GM12878 (cell line): Measurements from ENCODE around the gene PLCB4. TPM values are rescaled to one million over a fixed set of nuclear protein-coding genes. Genes with fewer than 3 reads are reported as not detected.

ENCODE experiments used
- ATAC-seq: fragments of 200-7000 bp; cut with Tn5 transposase; 3 replicates; pipeline ENCODE4 v1.9.1; 2020; ENCODE audit warnings: mild to moderate bottlenecking, moderate library complexity
- BruUV-seq: library from RNA; stranded (reverse); fragments of 400-500 nt; replicated peaks from 2 replicates; lab custom pipeline; 2021; lab: Mats Ljungman, UMichigan
- CTCF ChIA-PET: fragments of 300-600 bp; sonication (Branson Sonifier 250); formaldehyde crosslinking; extraction: SDS; loops from one replicate; lab custom pipeline; 2021; ENCODE audit warnings: inconsistent platforms; lab: Yijun Ruan, JAX
- POLR2A ChIA-PET: fragments of 350-600 bp; formaldehyde crosslinking; extraction: SDS; loops from one replicate; lab custom pipeline; 2021; ENCODE audit warnings: inconsistent platforms; lab: Charles Lee
- RAD21 ChIA-PET: fragments of 300-600 bp; sonication (Branson Sonifier 250); formaldehyde crosslinking; loops from one replicate; lab custom pipeline; 2023; ENCODE audit warnings: antibody characterized with exemption; ENCODE audit not compliant: unreplicated experiment; lab: Charles Lee
- SMC1A ChIA-PET: fragments of 300-600 bp; sonication (Branson Sonifier 250); formaldehyde crosslinking; loops from one replicate; lab custom pipeline; 2023; ENCODE audit not compliant: unreplicated experiment, uncharacterized antibody; lab: Charles Lee
- DNase-seq: peaks from one replicate; pipeline ENCODE4 v3.0.0-alpha.2; 2011; ENCODE audit warnings: low read depth, low spot score
- FAIRE-seq: peaks from 3 replicates; lab custom pipeline; 2011; peaks lifted over from hg19 to GRCh38; lab: Jason Lieb, UNC
- H2AFZ ChIP-seq: 2 replicates; pipeline ENCODE4 v1.6.0; 2011; ENCODE audit warnings: low read depth, low read length, control low read depth; ENCODE audit not compliant: control insufficient read depth
- H3K27ac ChIP-seq: 2 replicates; pipeline ENCODE4 v1.5.1; 2011; ENCODE audit warnings: control low read depth; ENCODE audit not compliant: control insufficient read depth, insufficient read depth
- H3K27me3 ChIP-seq, 2 experiments: replicated peaks in 1 of 2; 2 replicates each; pipeline versions ENCODE4 v1.6.0 to v1.6.1; 2011; ENCODE audit warnings: low read length in 1 of 2; ENCODE audit not compliant: control insufficient read depth in 2 of 2, insufficient read depth in 2 of 2
- H3K36me3 ChIP-seq, 2 experiments: 2 replicates each; pipeline ENCODE4 v1.5.1; 2011; ENCODE audit warnings: low read length in 1 of 2; ENCODE audit not compliant: control insufficient read depth in 2 of 2, insufficient read depth in 2 of 2
- H3K4me1 ChIP-seq: 2 replicates; pipeline ENCODE4 v1.6.1; 2011; ENCODE audit warnings: mild to moderate bottlenecking, low read length, moderate library complexity, mixed read lengths; ENCODE audit not compliant: control insufficient read depth, insufficient read depth
- H3K4me2 ChIP-seq: 2 replicates; pipeline ENCODE4 v1.6.0; 2011; ENCODE audit warnings: control low read depth; ENCODE audit not compliant: control insufficient read depth, insufficient read depth
- H3K4me3 ChIP-seq: fragments of 200-600 bp; sonication (generic); 2 replicates; pipeline ENCODE4 v1.5.1; 2016
- H3K79me2 ChIP-seq: 2 replicates; pipeline ENCODE4 v1.6.0; 2011; ENCODE audit warnings: low read length; ENCODE audit not compliant: control insufficient read depth, insufficient read depth
- H3K9ac ChIP-seq: 2 replicates; pipeline ENCODE4 v1.8.0; 2011; ENCODE audit warnings: low read length, control low read depth, mixed read lengths; ENCODE audit not compliant: control insufficient read depth, insufficient read depth
- H3K9me3 ChIP-seq: replicated peaks from 3 replicates; pipeline ENCODE4 v1.5.1; 2011; ENCODE audit warnings: mild to moderate bottlenecking, low read length; ENCODE audit not compliant: control insufficient read depth, insufficient read depth
- H4K20me1 ChIP-seq: 2 replicates; pipeline ENCODE4 v1.6.0; 2011; ENCODE audit not compliant: control insufficient read depth, insufficient read depth
- ASH2L ChIP-seq: fragments of 300-600, 200-600 bp; sonication (generic); IDR thresholded peaks from 2 replicates; pipeline ENCODE4 v1.6.1; 2017; ENCODE audit warnings: low read depth, mild to moderate bottlenecking, borderline replicate concordance
- CBX3 ChIP-seq: fragments of 200-600 bp; sonication (generic); IDR thresholded peaks from 2 replicates; pipeline ENCODE4 v1.6.1; 2016; ENCODE audit warnings: low read depth, borderline replicate concordance
- CEBPB ChIP-seq, 2 experiments: fragments of 150-350 bp in 1 of 2; IDR thresholded peaks; 2 replicates each; pipeline ENCODE4 v1.6.1; 2012 to 2014; ENCODE audit warnings: low read depth in 2 of 2, low read length in 2 of 2, borderline replicate concordance in 1 of 2, inconsistent platforms in 1 of 2
- CHD2 ChIP-seq: IDR thresholded peaks from 2 replicates; pipeline ENCODE4 v1.6.1; 2011; ENCODE audit warnings: low read depth, low read length, improper control_type of control experiment, borderline replicate concordance
- CHD4 ChIP-seq: fragments of 200-600 bp; sonication (generic); IDR thresholded peaks from 2 replicates; pipeline ENCODE4 v1.6.1; 2016; ENCODE audit warnings: mild to moderate bottlenecking
- IKZF2 ChIP-seq, 2 experiments: fragments of 450-650 bp; IDR thresholded peaks; 2 replicates each; pipeline ENCODE4 v1.6.1; 2017; ENCODE audit warnings: mild to moderate bottlenecking in 2 of 2, moderate library complexity in 2 of 2
- MYB ChIP-seq: fragments of 150-350 bp; IDR thresholded peaks from 2 replicates; pipeline ENCODE4 v1.6.1; 2014; ENCODE audit warnings: mild to moderate bottlenecking, low read depth, low read length, borderline replicate concordance
- NFYB ChIP-seq: IDR thresholded peaks from 2 replicates; pipeline ENCODE4 v1.6.1; 2011; ENCODE audit warnings: low read depth, mild to moderate bottlenecking, low read length, improper control_type of control experiment, moderate library complexity; ENCODE audit not compliant: insufficient read depth
- NR2C2 ChIP-seq: IDR thresholded peaks from 2 replicates; pipeline ENCODE4 v1.6.1; 2011; ENCODE audit warnings: borderline replicate concordance, low read depth; ENCODE audit not compliant: control insufficient read depth, insufficient read length
- RB1 ChIP-seq: fragments of 450-650 bp; formaldehyde crosslinking; IDR thresholded peaks from 2 replicates; pipeline ENCODE4 v1.6.1; 2017; ENCODE audit warnings: mild to moderate bottlenecking, borderline replicate concordance
- RFX5 ChIP-seq: IDR thresholded peaks from 2 replicates; pipeline ENCODE4 v1.6.1; 2011; ENCODE audit warnings: low read depth, low read length, improper control_type of control experiment
- SIN3A ChIP-seq: IDR thresholded peaks from 2 replicates; pipeline ENCODE4 v1.6.1; 2012; ENCODE audit warnings: low read depth, low read length, improper control_type of control experiment
- SREBF1 ChIP-seq: IDR thresholded peaks from 2 replicates; pipeline ENCODE4 v1.6.1; 2012; ENCODE audit warnings: mild to moderate bottlenecking, low read length
- SREBF2 ChIP-seq: IDR thresholded peaks from 2 replicates; pipeline ENCODE4 v1.6.1; 2012; ENCODE audit warnings: mild to moderate bottlenecking, low read length
- STAT3 ChIP-seq: IDR thresholded peaks from 2 replicates; pipeline ENCODE4 v1.6.1; 2011; ENCODE audit warnings: low read depth, low read length, improper control_type of control experiment
- TBL1XR1 ChIP-seq: IDR thresholded peaks from 2 replicates; pipeline ENCODE4 v1.6.1; 2012; ENCODE audit warnings: low read depth, low read length, improper control_type of control experiment
- ZNF274 ChIP-seq: IDR thresholded peaks from one replicate; pipeline ENCODE4 v1.8.0; 2011; ENCODE audit not compliant: insufficient read length, insufficient read depth
- ZNF384 ChIP-seq: IDR thresholded peaks from 2 replicates; pipeline ENCODE4 v1.6.1; 2012; ENCODE audit warnings: low read depth, mild to moderate bottlenecking, low read length, improper control_type of control experiment, borderline replicate concordance
- WGBS: methylation state at CpG from one replicate; pipeline ENCODE4 v1.1.6; 2016; ENCODE audit warnings: low lambda C conversion rate; ENCODE audit not compliant: insufficient replicate concordance, insufficient coverage; ENCODE audit errors: missing lambda C conversion rate; 5-methylcytosine and 5-hydroxymethylcytosine counted together
- in situ Hi-C: fragments of 300-500 bp; cut with MboI; formaldehyde crosslinking; loops from 9 replicates; pipeline ENCODE4 v1.14.3; 2018; ENCODE audit warnings: mixed read lengths
- intact Hi-C: fragments of 100-400 bp; cut with micrococcal nuclease; formaldehyde crosslinking; loops from one replicate; pipeline ENCODE4 v1.14.2; 2022; ENCODE audit not compliant: unreplicated experiment
- polyA plus RNA-seq, 11 experiments: library from polyadenylated mRNA; depleted of rRNA in 4 of 11; unstranded in 6 of 11; stranded (reverse) in 5 of 11; fragments of >200 nt; fragmentation: Nextera tagmentation in 4 of 11; fragmentation: Illumina TruSeq in 1 of 11; extraction: Ambion mirVana in 4 of 11; extraction: Trizol in 1 of 11; gene quantifications; 1 replicate in 1 of 11; 2 replicates in 10 of 11; pipeline versions ENCODE4 v1.2.1 to v1.2.3, GENCODE V29; 2011 to 2016; ENCODE audit warnings: inconsistent platforms in 2 of 11, missing spikeins in 2 of 11, low read depth in 1 of 11
- total RNA-seq, 4 experiments: library from RNA; depleted of rRNA in 3 of 4; stranded (reverse); fragments of >200 nt in 3 of 4; fragmentation: Illumina TruSeq in 1 of 4; extraction: Trizol in 1 of 4; gene quantifications; 2 replicates each; pipeline versions ENCODE4 v1.2.1 to v1.2.3, GENCODE V29; 2013 to 2021
- TF ChIP-seq, protein P1 (sequence below): fragments of 450-650 bp; IDR thresholded peaks from 2 replicates; pipeline ENCODE4 v1.6.1; 2017; ENCODE audit warnings: antibody characterized with exemption, mild to moderate bottlenecking, moderate library complexity

PLCB4 gene
- total and polyA plus RNA-seq, 10 of the 15 experiments (the other 5 are each of a cell fraction or from before 2014, with no cell fraction given) = not detected

DNA sequence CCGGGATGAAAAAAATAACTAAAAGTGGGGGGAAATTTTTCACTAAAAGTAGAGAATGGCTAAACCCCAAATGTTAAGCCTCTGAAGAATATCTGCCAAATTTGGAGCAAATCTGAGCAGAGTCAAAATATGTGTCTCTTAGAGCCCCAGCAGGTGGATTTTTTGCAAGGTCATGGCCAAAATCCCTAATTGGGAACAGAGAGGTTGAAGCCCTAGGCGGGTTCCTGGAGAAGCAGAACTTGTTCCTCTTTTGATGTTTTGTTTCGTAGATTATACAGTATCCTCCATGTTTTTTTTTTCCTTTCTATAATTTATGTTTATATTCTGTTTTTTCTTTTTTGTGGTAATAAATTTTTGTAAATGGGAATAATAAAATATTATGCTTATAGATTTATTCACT lies 94.4 kb downstream of the PLCB4 start:
- no peaks in the 10 kb centered on the region; a peak in 1 of 4 replicates for H3K27me3 ChIP-seq
- no peaks in the 10 kb centered on the region for H3K79me2 ChIP-seq
- in situ Hi-C loops = no loop called here
- H3K4me1 ChIP-seq = no peaks in the 10 kb centered on the region
- H4K20me1 ChIP-seq = no peaks in the 10 kb centered on the region
- SMC1A ChIA-PET = no interaction called here
- no peak overlapping the region for H3K27ac ChIP-seq
- no peak overlapping the region for H3K4me2 ChIP-seq
- POLR2A ChIA-PET = no interaction called here
- no peaks in the 10 kb centered on the region for H3K36me3 ChIP-seq
- no peak overlapping the region for H3K9ac ChIP-seq
- no peak overlapping the region for H2AFZ ChIP-seq
- no peak for FAIRE-seq
- no peak overlapping the region for H3K4me3 ChIP-seq
- intact Hi-C loops = no loop called here
- no peak for ATAC-seq
- DNase-seq = no peak
- TF ChIP-seq ASH2L (no peak), TBL1XR1 (no peak), ZNF384 (no peak), CHD2 (no peak), RB1 (no peak), SREBF2 (no peak), ZNF274 (no peak)
- BruUV-seq = no TSS peak
- no peaks in the 10 kb centered on the region for H3K9me3 ChIP-seq
- 9% methylated on average over 3 of the region's 3 CpGs for WGBS
- RAD21 ChIA-PET = no interaction called here
- CTCF ChIA-PET = no interaction called here

DNA sequence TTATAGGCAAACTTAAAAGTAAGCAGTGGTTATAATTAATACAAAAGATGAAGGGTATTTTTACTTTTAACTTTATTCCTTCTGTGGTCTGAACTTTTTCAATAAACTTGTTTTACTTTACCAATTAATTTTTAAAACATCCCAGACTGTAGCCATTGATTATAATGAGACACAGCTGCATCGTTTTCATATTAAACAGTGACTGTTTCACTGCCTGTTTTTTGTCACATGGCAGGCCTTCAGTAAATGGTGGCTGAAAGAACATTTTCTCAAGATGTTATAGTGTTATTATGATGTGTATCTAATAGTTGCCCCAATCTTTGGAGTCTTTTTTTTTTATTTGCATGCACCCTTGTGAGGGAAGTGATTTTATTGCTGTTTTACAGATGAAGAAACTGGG lies 95.1 kb downstream of the PLCB4 start:
- ChIA-PET SMC1A (no interaction called here), POLR2A (no interaction called here), CTCF (no interaction called here), RAD21 (no interaction called here)
- ATAC-seq (no peak), DNase-seq (no peak), FAIRE-seq (no peak)
- intact Hi-C loops = no loop called here
- Histone ChIP-seq H3K27ac (no peak overlapping the region), H3K9me3 (no peaks in the 10 kb centered on the region), H3K9ac (no peak overlapping the region), H3K4me2 (no peak overlapping the region), H3K4me1 (no peaks in the 10 kb centered on the region), H3K79me2 (no peaks in the 10 kb centered on the region), H3K27me3 (no peaks in the 10 kb centered on the region; a peak in 1 of 4 replicates), H4K20me1 (no peaks in the 10 kb centered on the region), H2AFZ (no peak overlapping the region), H3K36me3 (no peaks in the 10 kb centered on the region), H3K4me3 (no peak overlapping the region)
- WGBS = 7% methylated on average over 1 of the region's 1 CpG
- in situ Hi-C loops = no loop called here
- BruUV-seq = no TSS peak
- TF ChIP-seq CHD4 (no peak), SIN3A (no peak), ASH2L (no peak), STAT3 (no peak), NFYB (no peak), MYB (no peak), CBX3 (no peak), CEBPB (IDR thresholded peaks at IDR 0.05; ENCODE audit: borderline replicate concordance in 1 of 2, low read depth in 2 of 2, low read length in 2 of 2) (no peak), IKZF2 (IDR thresholded peaks at IDR 0.05) (no peak), RFX5 (no peak), SREBF1 (no peak), NR2C2 (no peak)
- TF ChIP-seq, protein P1, sequence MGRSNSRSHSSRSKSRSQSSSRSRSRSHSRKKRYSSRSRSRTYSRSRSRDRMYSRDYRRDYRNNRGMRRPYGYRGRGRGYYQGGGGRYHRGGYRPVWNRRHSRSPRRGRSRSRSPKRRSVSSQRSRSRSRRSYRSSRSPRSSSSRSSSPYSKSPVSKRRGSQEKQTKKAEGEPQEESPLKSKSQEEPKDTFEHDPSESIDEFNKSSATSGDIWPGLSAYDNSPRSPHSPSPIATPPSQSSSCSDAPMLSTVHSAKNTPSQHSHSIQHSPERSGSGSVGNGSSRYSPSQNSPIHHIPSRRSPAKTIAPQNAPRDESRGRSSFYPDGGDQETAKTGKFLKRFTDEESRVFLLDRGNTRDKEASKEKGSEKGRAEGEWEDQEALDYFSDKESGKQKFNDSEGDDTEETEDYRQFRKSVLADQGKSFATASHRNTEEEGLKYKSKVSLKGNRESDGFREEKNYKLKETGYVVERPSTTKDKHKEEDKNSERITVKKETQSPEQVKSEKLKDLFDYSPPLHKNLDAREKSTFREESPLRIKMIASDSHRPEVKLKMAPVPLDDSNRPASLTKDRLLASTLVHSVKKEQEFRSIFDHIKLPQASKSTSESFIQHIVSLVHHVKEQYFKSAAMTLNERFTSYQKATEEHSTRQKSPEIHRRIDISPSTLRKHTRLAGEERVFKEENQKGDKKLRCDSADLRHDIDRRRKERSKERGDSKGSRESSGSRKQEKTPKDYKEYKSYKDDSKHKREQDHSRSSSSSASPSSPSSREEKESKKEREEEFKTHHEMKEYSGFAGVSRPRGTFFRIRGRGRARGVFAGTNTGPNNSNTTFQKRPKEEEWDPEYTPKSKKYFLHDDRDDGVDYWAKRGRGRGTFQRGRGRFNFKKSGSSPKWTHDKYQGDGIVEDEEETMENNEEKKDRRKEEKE = no peak
